ENCODE results near the gene SFI1. TPM values are rescaled to one million over a fixed set of nuclear protein-coding genes. Genes with fewer than 3 reads are reported as not detected.

Gene SFI1
- total RNA-seq, 1 experiment from 2014 or later, result 37.4 TPM

DNA sequence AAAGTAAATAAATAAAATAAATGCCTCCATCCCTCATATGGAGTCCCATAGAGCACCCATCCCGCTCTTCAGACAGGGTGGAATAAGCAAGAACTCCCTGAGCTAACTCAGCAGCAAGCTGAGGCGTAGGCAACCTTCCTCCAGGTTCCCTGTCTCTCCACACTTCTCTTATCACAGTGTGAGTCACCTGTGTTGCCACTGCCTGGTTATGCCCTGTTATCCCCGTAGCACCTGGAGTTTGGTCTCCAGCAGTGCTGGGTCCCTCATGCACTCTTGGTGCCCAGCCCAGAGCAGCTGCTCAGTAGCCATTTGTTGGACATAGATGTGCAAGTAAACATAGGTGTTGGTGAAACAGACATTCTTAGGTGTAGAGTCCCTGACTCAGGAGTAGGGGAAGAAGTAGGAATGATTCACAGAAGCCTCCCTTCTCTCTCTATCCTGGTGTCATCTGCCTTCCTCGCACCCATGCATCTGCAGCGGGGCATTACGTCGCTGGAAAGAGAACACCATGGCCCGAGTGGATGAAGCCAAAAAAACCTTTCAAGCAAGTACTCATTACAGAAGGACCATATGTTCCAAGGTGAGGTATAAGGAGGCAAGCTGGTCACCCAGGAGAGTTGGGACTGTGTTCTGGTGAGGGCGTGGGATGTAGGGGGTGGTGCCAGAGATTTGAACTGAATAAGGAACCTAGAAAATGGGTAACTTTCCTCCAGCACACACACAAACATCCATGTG lies 109.7 kb downstream of the SFI1 start:
- DNase-seq (ENCODE audit: low read depth), result no peak
- in situ Hi-C loops (cut with HindIII; ENCODE audit: low pct_unique_long_range_greater_than_20kb, low sequenced_read_pairs), result no loop called here

DNA sequence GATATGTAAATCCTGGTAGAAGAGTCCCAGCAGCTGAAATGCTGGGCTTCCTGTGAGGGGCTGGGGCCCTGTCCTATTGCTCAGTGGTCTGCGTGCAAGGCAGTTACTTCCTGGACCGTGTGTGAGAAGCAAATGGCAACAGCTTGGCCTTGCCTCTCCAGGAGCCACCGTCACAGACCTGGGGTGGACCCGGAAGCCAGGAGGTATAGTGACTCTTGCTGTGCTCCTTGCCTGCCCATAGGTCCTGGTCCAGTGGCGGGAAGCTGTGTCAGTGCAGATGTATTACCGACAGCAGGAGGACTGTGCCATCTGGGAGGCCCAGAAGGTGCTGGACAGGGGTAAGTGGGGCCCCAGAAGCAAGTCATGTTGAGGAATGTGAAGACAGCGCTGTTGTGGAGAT lies 111.4 kb downstream of the SFI1 start:
- in situ Hi-C loops (cut with HindIII; ENCODE audit: low pct_unique_long_range_greater_than_20kb, low sequenced_read_pairs), result no loop called here

GRCh38 chr22:31609716-31610115 lies 113.4 kb downstream of the SFI1 start:
- in situ Hi-C loops (cut with HindIII; ENCODE audit: low pct_unique_long_range_greater_than_20kb, low sequenced_read_pairs), result no loop called here
- no peak for DNase-seq (ENCODE audit: low read depth)

More for the DNA sequence above, 111.4 kb downstream of the SFI1 start:
- DNase-seq (ENCODE audit: low read depth), result no peak

GRCh38 chr22:31610611-31611010 lies 114.3 kb downstream of the SFI1 start:
- no peak for DNase-seq (ENCODE audit: low read depth)
- in situ Hi-C loops (cut with HindIII; ENCODE audit: low pct_unique_long_range_greater_than_20kb, low sequenced_read_pairs), result no loop called here

DNA sequence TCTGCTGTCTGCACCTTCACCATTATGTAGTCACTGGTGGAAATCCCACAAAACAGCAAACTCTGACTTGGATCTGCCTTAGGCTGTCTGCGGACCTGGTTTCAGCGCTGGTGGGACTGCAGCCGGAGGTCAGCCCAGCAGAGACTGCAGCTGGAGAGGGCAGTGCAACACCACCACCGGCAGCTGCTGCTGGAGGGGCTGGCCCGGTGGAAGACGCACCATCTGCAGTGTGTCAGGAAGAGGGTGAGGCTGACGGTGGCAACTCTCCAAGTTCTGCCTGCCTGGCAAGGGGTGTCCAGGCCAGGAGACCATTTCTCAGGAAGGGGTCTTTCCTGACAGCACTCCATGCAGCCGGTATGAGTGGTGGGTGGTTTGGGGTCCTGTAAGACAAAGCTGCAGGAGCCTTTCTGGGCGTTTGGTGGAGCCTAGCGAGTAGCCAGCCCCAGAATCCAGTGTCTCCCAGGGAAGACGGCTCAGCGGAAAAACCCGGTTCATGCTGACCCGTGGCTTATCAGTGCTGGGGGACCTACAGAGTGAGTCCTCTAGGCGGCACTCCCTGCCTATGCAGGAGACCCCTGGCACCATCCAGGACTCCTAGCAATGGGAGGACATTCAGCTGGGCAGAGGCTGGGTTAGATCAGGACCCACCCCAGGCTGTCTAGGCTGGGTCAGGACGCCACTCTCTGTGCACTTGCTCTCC lies 114.9 kb downstream of the SFI1 start:
- DNase-seq (ENCODE audit: low read depth), result no peak
- in situ Hi-C loops (cut with HindIII; ENCODE audit: low pct_unique_long_range_greater_than_20kb, low sequenced_read_pairs), result no loop called here

DNA sequence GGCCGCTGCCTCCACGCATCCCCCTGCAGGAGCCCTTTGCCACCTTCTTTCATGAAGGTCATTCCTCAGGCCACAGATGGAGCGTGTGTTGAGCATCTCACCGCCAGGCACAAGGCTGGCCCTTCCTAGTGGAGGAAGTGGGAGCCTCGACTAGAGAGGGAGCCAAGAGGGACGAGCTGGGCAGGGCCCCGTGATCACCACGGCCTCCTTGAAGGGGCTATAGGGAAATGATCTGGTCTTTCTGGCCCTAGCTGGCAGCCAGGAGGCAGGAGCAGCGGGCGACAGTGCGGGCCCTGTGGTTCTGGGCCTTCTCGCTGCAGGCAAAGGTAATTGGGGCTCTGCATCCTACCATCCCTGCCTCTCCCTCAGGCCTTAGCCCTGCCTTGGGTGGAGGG lies 116.6 kb downstream of the SFI1 start:
- no peak for DNase-seq (ENCODE audit: low read depth)
- in situ Hi-C loops (cut with HindIII; ENCODE audit: low pct_unique_long_range_greater_than_20kb, low sequenced_read_pairs), result no loop called here

DNA sequence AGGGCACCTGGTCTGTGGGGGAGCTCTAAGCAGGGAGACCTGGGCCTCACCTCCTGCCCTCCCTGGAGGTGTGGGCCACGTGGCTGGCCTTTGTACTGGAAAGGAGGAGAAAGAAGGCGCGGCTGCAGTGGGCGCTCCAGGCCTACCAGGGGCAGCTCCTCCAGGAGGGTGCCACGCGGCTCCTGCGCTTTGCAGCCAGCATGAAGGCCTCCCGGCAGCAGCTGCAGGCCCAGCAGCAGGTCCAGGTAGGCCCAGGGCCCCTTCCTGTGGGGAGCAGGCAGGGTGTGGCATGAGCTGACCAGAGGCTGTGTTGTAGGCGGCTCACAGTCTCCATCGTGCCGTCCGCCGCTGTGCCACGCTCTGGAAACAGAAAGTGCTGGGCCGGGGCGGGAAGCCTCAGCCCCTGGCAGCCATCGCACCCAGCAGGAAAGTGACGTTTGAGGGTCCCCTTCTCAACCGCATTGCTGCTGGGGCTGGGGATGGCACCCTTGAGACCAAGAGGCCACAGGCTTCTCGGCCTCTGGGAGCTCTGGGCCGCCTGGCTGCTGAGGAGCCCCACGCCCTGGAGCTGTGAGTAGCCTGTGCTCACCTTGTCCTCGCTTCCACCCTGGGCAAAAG lies 117.1 kb downstream of the SFI1 start:
- in situ Hi-C loops (cut with HindIII; ENCODE audit: low pct_unique_long_range_greater_than_20kb, low sequenced_read_pairs), result no loop called here

DNA sequence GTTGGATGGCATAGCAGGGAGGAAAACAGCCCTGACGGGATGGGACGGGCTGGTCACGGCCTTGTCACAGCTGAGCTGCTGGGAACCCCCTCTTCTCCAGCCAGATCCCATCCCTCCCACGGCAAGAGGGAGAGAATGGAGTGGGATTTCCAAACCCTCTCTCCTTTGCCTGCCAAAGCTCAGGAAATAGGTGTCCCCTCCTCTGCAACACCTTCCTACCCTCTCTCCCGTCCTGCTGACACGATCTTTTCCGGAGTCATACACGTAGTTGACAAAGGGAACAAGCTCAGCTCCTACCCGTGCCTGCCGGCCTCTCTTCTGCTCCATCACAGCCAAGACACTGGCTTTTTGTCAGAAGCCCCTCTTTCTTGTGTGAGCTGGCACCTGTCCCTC lies 117.6 kb downstream of the SFI1 start:
- in situ Hi-C loops (cut with HindIII; ENCODE audit: low pct_unique_long_range_greater_than_20kb, low sequenced_read_pairs), result no loop called here
- no peak for DNase-seq (ENCODE audit: low read depth)

More for the DNA sequence above, 117.1 kb downstream of the SFI1 start:
- DNase-seq (ENCODE audit: low read depth), result no peak

GRCh38 chr22:31614781-31615490 lies 118.6 kb downstream of the SFI1 start:
- no peak for DNase-seq (ENCODE audit: low read depth)
- in situ Hi-C loops (cut with HindIII; ENCODE audit: low pct_unique_long_range_greater_than_20kb, low sequenced_read_pairs), result no loop called here

- in situ Hi-C loops (cut with HindIII; ENCODE audit: low pct_unique_long_range_greater_than_20kb, low sequenced_read_pairs), result no loop called here
Measured at GRCh38 chr22:31615491-31615860, 119.1 kb downstream of the SFI1 start.

GRCh38 chr22:31615940-31616314 lies 119.6 kb downstream of the SFI1 start:
- no peak for DNase-seq (ENCODE audit: low read depth)
- in situ Hi-C loops (cut with HindIII; ENCODE audit: low pct_unique_long_range_greater_than_20kb, low sequenced_read_pairs), result no loop called here

More at GRCh38 chr22:31615491-31615860, 119.1 kb downstream of the SFI1 start:
- no peak for DNase-seq (ENCODE audit: low read depth)

GRCh38 chr22:31616315-31616980 lies 120.1 kb downstream of the SFI1 start:
- in situ Hi-C loops (cut with HindIII; ENCODE audit: low pct_unique_long_range_greater_than_20kb, low sequenced_read_pairs), result no loop called here
- DNase-seq (ENCODE audit: low read depth), result no peak

GRCh38 chr22:31618057-31618456 lies 121.7 kb downstream of the SFI1 start:
- no peak for DNase-seq (ENCODE audit: low read depth)
- in situ Hi-C loops (cut with HindIII; ENCODE audit: low pct_unique_long_range_greater_than_20kb, low sequenced_read_pairs), result no loop called here

GRCh38 chr22:31618471-31619176 lies 122.3 kb downstream of the SFI1 start:
- no peak for DNase-seq (ENCODE audit: low read depth)
- in situ Hi-C loops (cut with HindIII; ENCODE audit: low pct_unique_long_range_greater_than_20kb, low sequenced_read_pairs), result no loop called here

DNA sequence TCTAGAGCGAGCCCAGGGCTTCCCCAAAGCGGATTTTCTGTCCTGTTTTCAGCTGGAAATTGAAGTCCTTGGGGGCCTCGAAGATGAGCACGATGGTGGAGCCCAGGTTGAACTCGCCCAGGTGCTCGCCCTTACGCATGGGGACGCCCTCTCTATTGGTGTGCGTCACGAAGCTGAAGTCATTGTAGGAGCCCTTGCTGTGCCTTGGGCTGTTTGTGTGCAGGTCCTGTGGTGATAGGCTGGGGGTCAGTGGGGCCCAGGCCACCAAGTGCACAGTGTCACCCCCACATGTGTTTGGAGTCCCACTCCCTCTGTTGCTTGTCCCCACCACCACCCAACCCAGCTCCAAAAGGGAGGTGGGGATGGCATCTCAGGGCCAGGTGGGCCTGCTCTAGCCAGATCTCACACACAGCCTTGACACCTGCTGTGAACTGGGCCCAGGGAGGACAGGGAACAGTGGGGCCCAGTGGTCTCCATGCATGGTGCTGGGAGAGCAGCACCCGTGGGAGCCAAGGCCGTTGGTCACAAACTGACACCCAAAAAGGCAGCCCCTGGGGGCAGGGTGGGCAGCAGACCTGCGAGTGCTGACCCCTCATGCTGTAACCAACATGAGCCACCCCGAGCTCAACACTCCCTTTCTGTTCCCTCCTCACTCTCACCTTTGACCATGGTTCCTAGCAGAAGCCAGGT lies 123.4 kb downstream of the SFI1 start:
- in situ Hi-C loops (cut with HindIII; ENCODE audit: low pct_unique_long_range_greater_than_20kb, low sequenced_read_pairs), result no loop called here
- no peak for DNase-seq (ENCODE audit: low read depth)

GRCh38 chr22:31620756-31621480 lies 124.6 kb downstream of the SFI1 start:
- no peak for DNase-seq (ENCODE audit: low read depth)
- in situ Hi-C loops (cut with HindIII; ENCODE audit: low pct_unique_long_range_greater_than_20kb, low sequenced_read_pairs), result no loop called here

Measured in Caki2 (cell line).